Measurements from ENCODE around the gene AFF3.

- TF ChIP-seq BRCA1 (IDR thresholded peaks at IDR 0.05; ENCODE audit: low read depth, low read length): no peak
- TF ChIP-seq NR2C2 (IDR thresholded peaks at IDR 0.05; ENCODE audit: borderline replicate concordance, control insufficient read depth, insufficient read length, low read depth): no peak
- TF ChIP-seq POLR2A (IDR thresholded peaks at IDR 0.05; ENCODE audit: low read depth, low read length): no peak
- TF ChIP-seq CHD2 (IDR thresholded peaks at IDR 0.05; ENCODE audit: borderline replicate concordance, low read depth, low read length): no peak
- no peak for TF ChIP-seq E2F4 (IDR thresholded peaks at IDR 0.05; ENCODE audit: low read depth, low read length)
Measured at GRCh38 chr2:99756059-99756458, 386.3 kb downstream of the AFF3 start.

Measured in GM12878 (cell line).